ENCODE data around the gene LTBP1. TPM values are rescaled to one million over a fixed set of nuclear protein-coding genes. Genes with fewer than 3 reads are reported as not detected.

The LTBP1 gene
- total RNA-seq, 2 experiments from 2014 or later, result 0.18 TPM; not detected in 1

- peaks cover 2% of the 10 kb centered on the region for H3K27me3 Mint-ChIP-seq
- ChIA-PET POLR2A (no interaction called here), CTCF (no interaction called here)
- intact Hi-C loops (cut with micrococcal nuclease), result no loop called here
- no peak for ATAC-seq
- no peaks in the 10 kb centered on the region for H3K4me1 Mint-ChIP-seq (ENCODE audit: low read depth)
- no peaks in the 10 kb centered on the region for H3K9me3 Mint-ChIP-seq
- no peak overlapping the region for H3K27ac Mint-ChIP-seq
- H3K4me3 Mint-ChIP-seq, result no peak overlapping the region
- TF ChIP-seq CTCF (IDR thresholded peaks at IDR 0.05), result no peak
- H3K36me3 Mint-ChIP-seq (ENCODE audit: low read depth), result no peaks in the 10 kb centered on the region
- DNase-seq, result no peak
These were observed 240.2 kb downstream of the LTBP1 start for GRCh38 chr2:33186937-33187336.

- TF ChIP-seq CTCF (IDR thresholded peaks at IDR 0.05), result no peak
- H3K27ac Mint-ChIP-seq, result no peak overlapping the region
- no peak overlapping the region for H3K4me3 Mint-ChIP-seq
- peaks cover 4% of the 10 kb centered on the region for H3K27me3 Mint-ChIP-seq
- ATAC-seq (no peak), DNase-seq (no peak)
- no peaks in the 10 kb centered on the region for H3K9me3 Mint-ChIP-seq
- no peaks in the 10 kb centered on the region for H3K4me1 Mint-ChIP-seq (ENCODE audit: low read depth)
- intact Hi-C loops (cut with micrococcal nuclease), result no loop called here
- POLR2A ChIA-PET, result no interaction called here
- no peaks in the 10 kb centered on the region for H3K36me3 Mint-ChIP-seq (ENCODE audit: low read depth)
- CTCF ChIA-PET, result no interaction called here
These were observed 242.0 kb downstream of the LTBP1 start for GRCh38 chr2:33188799-33189198.

DNA sequence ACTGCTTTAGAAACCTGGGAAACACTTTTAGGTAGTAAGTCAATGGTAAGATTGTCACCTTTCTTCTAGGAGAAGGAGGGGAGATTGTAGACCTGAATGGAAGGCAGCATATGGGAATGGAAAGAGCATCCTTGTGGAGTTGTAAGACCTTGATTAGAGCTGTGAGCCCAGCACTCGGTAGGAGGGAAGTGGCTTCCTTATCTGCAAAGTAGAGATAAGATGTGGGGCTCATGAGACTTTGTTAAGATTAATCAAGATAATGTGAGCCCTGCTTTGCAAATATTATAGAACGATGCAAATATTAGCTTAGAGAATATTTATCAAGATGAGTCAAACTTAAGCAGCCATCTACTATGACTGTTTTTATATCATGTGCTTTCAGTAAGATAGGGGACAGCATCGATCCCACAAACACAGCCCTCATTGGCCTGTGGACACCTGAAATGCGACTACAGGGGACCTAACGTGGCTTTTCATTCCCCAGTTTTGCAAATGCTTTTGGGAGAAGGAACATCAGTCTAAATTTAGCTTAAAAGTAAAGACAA, 243.7 kb downstream of the LTBP1 start:
- no peak for TF ChIP-seq CTCF (IDR thresholded peaks at IDR 0.05)
- H3K27me3 Mint-ChIP-seq, result peaks cover 4% of the 10 kb centered on the region
- no peaks in the 10 kb centered on the region for H3K36me3 Mint-ChIP-seq (ENCODE audit: low read depth)
- no peak overlapping the region for H3K4me3 Mint-ChIP-seq
- no peaks in the 10 kb centered on the region for H3K4me1 Mint-ChIP-seq (ENCODE audit: low read depth)
- intact Hi-C loops (cut with micrococcal nuclease), result no loop called here
- H3K27ac Mint-ChIP-seq, result no peak overlapping the region
- CTCF ChIA-PET, result no interaction called here
- POLR2A ChIA-PET, result no interaction called here
- no peak for ATAC-seq
- no peak for DNase-seq
- no peaks in the 10 kb centered on the region for H3K9me3 Mint-ChIP-seq

GRCh38 chr2:33195891-33196290, 249.1 kb downstream of the LTBP1 start:
- ATAC-seq, result no peak
- no peak for DNase-seq
- H3K9me3 Mint-ChIP-seq, result no peaks in the 10 kb centered on the region
- TF ChIP-seq CTCF (IDR thresholded peaks at IDR 0.05), result no peak
- ChIA-PET CTCF (no interaction called here), POLR2A (interaction anchor here (0.6 kb wide), 1 partner anchor 18 kb away, joined by 3 read pairs; no protein-coding TSS in a partner anchor)
- H3K4me3 Mint-ChIP-seq, result no peak overlapping the region
- H3K27ac Mint-ChIP-seq, result no peak overlapping the region
- H3K4me1 Mint-ChIP-seq (ENCODE audit: low read depth), result no peaks in the 10 kb centered on the region
- no peaks in the 10 kb centered on the region for H3K36me3 Mint-ChIP-seq (ENCODE audit: low read depth)
- intact Hi-C loops (cut with micrococcal nuclease), result no loop called here
- peaks cover 7% of the 10 kb centered on the region for H3K27me3 Mint-ChIP-seq

DNA sequence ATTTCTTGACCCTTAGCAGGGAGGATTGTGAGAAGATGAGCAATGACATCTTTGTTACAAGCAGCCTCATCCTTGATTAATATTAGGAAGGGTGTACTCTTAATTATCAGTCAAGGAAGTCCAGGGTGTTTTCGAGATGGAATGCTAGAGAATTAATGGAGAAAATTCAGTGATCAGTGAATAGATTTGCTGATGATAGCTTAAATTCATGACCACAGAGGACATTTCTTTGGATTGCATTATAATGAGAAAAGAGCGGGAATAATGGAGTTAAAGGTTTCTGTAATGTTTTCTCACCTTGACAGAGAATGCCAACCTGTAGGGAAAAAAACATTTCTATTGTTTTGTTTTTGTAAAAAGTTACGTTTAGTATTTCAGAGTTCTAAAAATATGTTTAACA, 249.9 kb downstream of the LTBP1 start:
- POLR2A ChIA-PET, result no interaction called here
- peaks cover 7% of the 10 kb centered on the region for H3K27me3 Mint-ChIP-seq
- H3K36me3 Mint-ChIP-seq (ENCODE audit: low read depth), result no peaks in the 10 kb centered on the region
- TF ChIP-seq CTCF (IDR thresholded peaks at IDR 0.05), result no peak
- no peak overlapping the region for H3K4me3 Mint-ChIP-seq
- H3K9me3 Mint-ChIP-seq, result no peaks in the 10 kb centered on the region
- ATAC-seq, result no peak
- H3K4me1 Mint-ChIP-seq (ENCODE audit: low read depth), result no peaks in the 10 kb centered on the region
- CTCF ChIA-PET, result no interaction called here
- DNase-seq, result no peak
- H3K27ac Mint-ChIP-seq, result no peak overlapping the region
- intact Hi-C loops (cut with micrococcal nuclease), result no loop called here
